CD4-positive, alpha-beta T cell treated with Interferon alpha-2 for 1 hour (primary cell): Measurements from ENCODE around the gene RAB40C.

ENCODE experiments used
- DNase-seq, 2 donors: peaks; one replicate each; pipeline ENCODE4 v3.0.0-alpha.2; 2020 to 2022

RAB40C gene

GRCh38 chr16:672371-672770, 82.5 kb downstream of the RAB40C start:
- no peak for DNase-seq

- no peak for DNase-seq
These were observed 83.0 kb downstream of the RAB40C start for GRCh38 chr16:672851-673250.

- DNase-seq = no peak
These were observed 83.6 kb downstream of the RAB40C start for GRCh38 chr16:673399-673991.

- DNase-seq = no peak
These were observed 84.5 kb downstream of the RAB40C start for GRCh38 chr16:674214-674881.

- no peak for DNase-seq
These were observed 85.4 kb downstream of the RAB40C start, which contains the start of gene RHBDL1 for GRCh38 chr16:674968-675883. Gene RHBDL1 (plus strand): TSS chr16:675671. CDS start chr16:675791, 120 bp downstream.

GRCh38 chr16:675884-676564, 86.2 kb downstream of the RAB40C start:
- no peak for DNase-seq

GRCh38 chr16:676565-676902, 86.7 kb downstream of the RAB40C start:
- no peak for DNase-seq

- peak in 1 of 2 donors; percentile 55 for DNase-seq
These were observed 87.0 kb downstream of the RAB40C start for GRCh38 chr16:676913-677312.

- DNase-seq = no peak
These were observed 87.7 kb downstream of the RAB40C start for GRCh38 chr16:677316-678190.

- DNase-seq = no peak
These were observed 88.5 kb downstream of the RAB40C start for GRCh38 chr16:678209-678857.
